ENCODE measurements around the gene PAK6.

The PAK6 gene

DNA sequence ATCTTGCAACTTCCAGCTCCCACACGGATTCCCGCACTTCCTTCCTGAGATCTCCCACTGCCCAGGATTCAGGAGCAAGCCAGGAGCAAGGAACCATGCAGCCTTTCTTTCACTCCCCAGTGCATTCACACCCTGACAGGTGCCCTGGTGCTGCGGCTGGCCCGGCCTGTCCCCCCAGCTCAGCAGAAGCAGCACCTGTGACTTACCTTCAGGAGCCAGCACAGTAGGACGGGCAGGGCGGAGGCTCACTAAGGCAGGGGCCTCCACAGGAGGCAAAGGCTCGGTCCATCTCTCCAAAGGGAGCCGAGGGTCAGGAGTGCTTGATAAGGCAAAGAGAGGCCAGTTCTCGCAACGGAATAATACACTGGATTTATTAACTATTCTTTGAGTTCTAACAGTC lies 39.2 kb downstream of the PAK6 start:
- DNase-seq = no peak

DNA sequence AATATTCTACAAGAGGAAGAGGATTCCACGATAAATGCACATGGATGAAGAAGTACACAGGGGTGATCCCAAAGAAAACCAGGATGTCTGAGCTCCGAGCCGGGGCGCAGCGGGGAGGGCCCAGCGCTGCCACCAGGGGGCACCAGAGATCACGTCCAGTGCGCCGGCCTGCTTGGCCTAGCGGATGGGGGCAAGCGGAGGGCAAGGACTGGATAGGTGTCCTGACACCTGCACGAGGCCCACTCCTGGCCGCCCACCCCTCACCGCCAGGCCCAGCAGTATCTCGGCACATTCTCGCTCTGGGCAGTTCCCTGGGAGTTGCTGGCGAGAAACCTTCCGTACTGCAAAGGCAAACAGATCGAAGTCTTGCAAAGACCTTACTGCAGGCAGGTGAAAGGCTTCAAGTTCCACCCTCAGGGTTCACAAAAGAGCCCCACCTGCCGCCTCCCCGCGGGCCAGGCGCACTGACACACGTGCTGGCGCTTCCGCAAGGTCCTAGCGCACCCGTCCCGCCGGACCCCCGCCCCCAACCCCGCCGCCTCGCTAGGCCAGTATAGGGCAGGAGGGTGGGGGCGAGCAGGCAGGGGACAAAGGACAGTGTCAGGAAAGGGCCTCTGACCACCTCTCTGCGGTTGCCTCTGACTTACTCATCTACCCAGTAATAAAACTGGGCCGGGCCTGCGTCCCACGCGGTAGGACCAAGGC lies 40.7 kb downstream of the PAK6 start:
- DNase-seq = no peak

DNA sequence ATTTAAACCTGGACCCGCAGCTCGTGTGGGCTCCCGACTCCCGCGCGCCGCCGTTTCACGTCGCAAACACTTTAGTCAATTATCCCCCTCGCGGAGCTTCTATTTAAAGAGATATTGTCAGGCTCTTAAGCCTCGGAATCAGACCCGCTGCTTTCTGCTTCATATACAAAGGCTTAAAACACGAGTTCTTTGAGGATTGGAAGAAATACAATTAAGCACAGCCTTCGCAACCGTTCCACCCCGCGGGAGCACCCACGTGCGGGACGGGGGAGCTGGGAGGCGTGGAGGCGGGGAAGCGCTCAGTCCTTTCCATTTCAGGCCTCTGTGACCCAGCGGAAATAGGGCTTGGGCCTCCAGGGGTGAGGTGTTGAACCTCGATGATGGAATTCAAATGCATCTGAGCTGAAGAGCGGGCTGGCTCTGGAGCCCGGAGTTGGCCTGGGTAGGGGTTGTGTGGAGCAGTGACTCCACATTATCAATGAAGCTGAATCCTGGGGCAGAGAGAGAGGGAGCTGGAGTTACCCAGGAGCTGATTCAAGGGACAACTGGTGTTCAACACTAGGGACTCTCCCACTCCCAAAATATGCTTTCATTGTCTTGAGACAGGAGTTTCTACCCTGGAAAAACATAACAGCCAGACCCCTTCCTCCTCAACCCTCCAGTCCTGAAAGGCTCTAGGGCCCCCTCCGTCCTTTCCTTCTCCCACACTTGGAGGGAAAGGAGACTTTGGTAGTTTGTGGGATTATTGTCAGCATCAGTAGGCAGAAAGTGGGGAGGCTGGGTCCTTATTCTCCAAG lies 41.6 kb downstream of the PAK6 start:
- DNase-seq = no peak

DNA sequence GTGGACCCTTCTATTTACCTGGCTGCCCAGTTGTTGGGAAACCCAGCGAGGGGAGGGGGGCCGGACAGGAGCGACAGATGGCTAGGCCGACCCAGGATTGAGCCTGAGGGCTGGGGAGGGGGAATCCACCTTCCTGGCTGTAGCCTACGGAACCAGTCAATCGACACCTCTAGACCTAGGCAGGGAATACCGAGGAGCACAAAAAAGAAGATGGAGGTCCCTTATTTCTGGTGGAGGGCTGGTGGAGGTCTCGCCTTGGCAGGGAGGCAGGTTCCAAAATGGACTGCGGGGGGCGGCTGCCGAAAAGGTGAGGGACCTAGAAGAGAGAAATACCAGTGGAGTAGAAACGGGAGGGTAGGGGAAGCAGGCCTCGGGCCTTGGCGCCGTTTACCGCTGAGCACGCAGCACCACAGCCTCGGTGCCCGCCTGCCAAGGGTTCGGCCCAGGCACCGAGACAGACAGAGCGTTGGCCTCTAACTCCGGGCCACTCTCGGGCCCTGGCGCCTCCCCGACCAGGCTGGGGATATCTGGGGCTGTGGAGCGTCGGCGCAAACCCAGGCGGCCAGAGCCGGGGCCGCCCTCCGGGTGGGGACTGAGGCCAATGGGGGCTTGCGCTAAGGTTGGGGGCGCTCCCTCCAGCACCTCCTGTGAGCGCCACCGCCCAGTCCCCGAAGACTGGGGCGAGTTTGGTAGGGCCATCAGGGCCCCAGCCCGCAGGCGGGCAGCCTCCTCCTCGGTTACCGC lies 42.4 kb downstream of the PAK6 start:
- no peak for DNase-seq

DNA sequence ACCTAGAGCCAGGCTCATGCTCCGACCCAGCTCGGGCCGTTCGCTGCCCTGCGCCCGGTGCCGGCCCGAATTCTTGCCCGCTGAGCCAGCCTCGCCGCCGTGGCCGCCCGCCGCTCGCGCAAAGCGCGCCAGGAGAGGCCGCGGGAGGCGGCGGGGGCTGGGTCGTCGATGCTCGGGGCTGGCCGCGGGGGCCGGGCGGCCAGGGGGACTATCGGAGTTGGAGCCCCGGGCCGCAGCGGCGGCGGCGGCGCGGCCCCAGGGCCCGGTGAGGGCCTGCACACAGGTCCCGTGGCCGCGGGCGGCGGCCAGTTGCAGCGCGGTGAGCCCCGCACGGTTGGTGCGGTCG lies 42.9 kb downstream of the PAK6 start:
- DNase-seq = no peak

DNA sequence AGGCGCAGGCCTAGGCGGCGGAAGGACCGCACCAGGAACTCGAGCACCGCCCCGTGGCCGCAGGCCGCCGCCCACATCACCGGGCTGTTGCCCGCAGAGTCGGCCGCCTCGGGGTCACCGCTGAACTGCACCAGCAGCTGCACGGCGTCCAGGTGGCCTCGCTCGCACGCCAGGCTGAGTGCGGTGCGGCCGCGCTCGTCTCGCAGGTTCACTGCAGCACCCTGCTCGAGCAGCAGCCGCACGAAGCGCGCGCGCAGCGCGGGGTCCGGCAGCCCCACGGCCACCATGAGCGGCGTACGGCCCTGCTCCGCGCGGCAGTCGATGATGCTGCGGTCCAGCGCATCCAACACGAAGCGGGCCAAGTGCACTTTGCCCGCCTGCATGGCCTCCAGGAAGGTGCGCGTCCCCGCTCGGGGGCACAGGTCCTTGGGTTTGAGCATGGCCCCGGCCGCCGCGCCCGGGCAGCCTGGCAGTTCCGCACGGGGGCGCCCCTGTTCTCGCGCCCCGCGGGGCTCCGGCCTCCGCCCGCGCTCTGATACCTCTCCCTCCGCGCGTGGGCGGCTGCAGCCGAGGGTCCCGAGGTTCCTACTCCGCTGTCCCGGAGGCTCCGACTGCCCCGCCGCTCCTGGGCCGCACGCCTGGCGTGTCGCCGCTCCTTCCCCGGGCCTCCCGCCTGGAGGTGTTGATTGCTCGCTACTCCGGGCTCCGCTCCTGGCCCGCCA lies 43.4 kb downstream of the PAK6 start:
- no peak for DNase-seq

DNA sequence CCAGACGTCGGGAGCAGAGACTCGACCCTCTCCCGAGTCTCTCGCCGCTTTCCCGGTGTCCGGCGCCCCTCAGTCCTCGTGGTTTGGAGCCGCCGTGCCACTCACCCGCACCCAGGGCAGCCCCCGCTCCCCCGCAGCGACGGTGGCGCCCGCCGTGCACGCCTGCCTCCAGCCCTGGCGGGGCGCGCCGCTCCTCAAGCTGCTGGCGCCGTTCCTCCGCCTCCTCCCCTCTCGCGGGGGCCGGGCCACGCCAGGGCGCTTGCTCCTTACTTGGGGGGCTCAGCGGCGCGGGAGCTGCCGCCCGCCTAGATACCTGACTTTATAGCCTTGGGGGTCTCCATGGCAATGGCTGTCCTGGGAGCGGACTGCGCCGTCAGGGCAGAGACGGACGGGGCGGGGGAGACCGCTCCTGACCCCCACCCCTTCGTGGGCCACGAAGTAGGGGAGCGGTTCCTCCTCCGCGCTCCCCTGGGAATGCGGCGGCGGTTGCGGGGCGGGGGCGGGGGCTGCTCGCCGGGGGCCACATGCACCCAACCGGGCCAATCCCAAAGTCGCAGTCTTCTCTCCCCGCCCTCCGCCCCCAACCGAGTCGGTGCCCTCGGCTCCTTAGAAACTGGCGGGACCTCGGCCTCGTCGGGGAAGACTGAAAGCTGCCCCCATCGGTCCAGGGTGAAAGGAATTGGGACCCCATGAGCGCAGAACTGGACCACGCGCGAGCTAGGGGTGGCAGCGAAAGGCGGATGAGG lies 44.2 kb downstream of the PAK6 start, which contains the start of gene ANKRD63:
Gene ANKRD63 (minus strand): TSS at position 196 of the 746 bp plus-strand sequence. CDS start 478 bp downstream, outside the sequence.
- DNase-seq = no peak

DNA sequence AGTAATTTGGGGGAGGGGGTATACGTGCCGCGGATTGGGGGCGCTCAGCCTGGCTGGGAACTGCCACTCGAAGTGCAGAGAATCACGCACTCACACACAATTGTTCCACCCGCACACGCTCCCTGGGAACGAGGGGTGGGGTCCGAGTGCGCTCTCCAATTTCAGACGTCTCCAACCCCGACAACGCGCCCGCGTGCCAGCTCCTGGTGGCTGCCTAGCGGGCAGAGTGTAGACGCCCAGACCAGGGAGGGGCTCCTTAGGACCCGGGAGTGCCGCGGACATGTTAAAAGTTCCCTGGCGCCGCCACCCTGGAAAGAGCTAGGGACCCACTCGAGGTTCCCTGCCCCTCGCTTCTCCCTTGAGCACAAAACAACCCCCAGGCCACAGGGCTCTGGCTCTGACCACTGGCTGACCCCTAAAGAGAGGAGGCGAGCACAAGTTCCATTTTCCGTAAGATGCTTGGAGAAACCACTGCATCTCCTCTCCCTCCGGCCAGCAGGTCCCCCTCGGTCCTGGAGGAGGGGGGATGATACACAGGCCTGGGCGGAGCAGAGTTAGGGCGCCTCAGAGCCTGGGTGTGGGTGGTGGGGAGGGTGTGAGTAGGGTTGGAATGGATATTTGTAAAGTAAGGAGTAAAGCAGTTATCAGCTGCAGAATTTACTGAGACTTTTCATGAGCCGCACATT lies 44.9 kb downstream of the PAK6 start:
- no peak for DNase-seq

DNA sequence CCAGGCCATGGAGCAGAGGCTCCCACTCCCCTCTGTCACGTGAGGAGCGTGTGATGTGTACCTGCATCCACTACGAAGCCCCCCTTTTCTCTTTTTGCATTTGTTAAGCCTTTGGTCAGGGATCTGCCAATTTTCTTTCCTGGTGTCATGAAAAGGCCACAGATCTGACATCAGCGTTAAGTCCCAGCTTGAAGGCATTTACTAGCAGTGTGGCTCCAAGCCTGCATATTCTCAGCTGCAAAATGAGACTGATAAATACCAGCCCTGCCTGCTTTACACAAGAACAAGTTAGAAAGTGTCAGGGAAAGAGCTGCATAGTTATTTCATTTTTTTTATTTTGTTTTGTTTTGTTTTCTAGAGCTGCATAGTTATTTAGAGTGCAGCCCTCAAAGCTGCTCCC lies 46.3 kb downstream of the PAK6 start:
- DNase-seq = no peak

DNA sequence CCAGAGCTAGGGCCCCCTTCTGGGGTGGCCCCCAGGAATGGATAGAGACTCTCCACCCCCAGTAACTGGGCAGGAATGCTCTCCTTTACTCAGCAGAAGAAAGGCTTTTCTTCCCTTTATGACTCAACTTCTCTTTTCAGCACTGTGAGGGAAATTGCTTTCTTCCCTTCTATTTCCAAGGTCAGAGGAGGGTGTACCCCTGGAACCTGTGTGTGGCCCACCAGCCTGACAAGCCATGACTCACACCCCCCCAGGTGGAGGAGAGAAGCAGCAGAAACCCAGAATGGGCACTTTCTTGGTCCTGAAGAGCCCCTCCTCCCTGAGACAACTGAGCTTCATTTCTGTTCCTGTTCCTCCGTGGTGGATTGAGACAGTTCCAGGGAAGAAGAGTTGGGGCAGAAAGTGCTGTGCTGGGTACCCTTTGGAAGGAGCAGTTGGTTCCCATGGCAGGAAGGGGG lies 46.7 kb downstream of the PAK6 start:
- no peak for DNase-seq

DNA sequence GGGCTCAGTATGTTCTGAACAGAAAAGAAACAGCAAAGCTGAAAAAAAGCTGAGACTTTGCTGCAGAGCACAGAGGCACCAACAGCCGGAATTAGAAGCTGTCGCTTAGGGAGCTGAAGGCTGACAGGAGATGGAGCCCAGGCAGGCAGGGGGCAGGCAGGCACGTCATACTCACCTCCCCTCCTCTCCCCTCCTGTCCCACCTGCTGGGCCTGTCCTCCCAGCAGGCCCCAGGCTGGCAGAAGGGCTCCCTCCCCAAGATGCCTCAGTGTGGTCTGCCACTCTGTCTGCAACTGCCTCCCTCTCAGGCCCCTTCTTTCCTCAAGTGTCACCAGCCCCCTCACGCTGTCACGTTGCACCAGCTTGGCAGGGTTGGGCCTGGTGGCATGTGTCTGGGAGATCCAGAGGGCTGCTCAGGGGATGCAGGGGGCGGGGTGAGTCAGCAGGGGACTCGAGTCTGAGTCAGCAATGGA lies 47.2 kb downstream of the PAK6 start:
- no peak for DNase-seq

DNA sequence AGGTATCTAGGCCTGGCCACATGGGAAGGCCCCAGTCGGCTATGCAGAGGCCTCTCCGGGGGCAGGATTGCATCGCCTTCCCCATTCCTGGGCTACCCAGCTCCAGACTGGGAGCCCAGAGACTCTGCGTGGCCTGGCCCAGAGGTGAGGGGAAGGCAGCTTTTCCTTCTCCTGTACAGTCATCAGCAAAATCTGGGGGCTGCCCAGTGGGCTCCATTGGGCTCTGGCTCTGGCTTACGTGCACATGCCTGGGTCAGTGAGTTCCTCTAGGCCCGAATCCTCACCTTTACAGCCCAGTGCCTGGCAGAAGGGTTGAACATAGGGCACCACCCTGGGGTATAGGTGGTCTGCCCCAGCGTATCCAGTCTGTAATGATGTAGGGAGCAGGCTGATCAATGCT lies 47.9 kb downstream of the PAK6 start:
- DNase-seq = no peak

DNA sequence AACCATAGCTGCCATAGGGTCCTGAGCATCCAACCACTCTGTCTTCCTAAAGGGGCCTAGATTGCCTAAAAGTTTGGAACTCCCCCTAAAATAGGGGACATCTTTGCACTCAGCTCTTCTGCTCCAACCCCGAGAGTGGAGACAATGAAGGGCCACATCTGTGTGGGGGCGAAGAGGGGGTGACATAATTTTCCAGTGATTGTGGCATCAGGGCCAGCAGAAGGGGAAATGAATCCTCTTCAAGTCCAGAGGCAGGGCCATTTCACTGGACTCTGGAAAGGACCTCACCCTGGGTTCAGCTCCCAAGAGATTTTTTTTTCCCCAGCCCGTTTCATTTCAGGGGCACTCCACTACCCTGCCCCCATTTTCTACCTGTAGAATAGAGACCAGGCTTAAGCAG lies 48.6 kb downstream of the PAK6 start:
- DNase-seq = no peak

DNA sequence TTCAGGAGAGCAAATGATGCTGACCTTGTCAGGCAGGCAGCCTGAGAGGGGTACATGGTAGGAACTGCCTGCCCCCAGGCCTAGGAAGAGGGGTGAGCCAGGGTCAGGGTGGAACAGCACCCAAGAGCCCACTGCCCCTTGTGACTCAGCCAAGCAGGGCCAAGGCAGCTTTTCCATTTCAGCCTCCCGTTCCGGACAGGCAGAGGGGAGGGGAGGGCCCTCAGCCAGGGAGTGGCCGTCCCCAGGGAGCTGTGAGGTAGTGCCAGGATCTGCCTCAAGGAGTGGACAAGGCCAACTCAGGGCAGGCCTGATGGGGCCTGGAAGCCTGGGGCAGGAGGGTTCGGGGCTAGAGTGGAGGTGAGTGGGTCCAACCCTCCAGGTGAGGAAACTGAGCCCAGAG lies 49.1 kb downstream of the PAK6 start:
- DNase-seq = no peak

DNA sequence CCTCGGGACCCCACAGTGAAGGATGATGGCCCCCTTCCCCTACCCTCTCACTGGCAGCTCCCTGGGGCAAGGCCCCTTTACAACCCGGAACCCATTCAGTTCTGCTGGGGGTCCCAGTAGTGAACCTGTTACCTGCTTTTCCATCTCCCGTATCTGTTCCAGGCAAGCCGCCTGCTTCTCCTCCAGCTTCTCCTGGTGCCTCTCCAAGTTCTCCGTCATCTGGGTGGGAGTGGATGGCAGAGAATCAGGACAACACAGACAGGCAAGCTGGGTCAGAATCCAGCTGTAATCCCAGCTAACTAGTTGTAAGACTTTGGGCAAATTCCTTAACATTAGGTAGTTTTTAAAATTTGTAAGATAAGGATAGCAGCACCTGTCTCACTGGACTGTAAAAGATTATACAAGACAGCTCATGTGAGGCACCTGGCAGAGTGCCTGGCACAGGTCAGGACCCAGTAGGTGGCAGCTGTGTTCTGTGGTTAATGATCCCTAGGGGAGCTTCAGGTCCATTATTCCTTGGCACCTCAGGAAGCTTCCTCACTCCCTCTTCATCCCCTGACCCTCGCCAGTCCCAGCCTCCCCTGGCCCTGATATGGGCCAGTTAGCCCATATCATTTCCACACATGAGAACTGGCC lies 50.4 kb downstream of the PAK6 start:
- DNase-seq = no peak

DNA sequence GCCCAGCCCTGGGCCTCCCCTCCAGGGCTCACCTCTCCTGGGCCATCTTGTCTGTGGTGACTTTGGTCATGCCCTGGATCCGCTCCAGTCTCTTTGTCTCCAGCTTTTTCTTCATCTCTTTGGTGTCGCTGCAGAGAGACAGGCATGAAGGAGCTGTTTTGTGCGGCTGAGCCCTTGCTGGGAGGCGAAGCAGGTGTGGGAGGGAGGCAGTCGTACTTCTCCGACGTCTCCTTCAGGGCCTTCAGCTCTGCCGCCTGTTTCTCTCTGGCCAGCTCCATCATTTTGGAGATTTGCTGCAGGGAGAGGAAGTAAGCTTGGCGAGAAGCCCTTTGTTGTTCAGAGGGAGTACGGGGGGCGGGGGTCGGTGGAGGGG lies 51.7 kb downstream of the PAK6 start:
- DNase-seq = no peak

DNA sequence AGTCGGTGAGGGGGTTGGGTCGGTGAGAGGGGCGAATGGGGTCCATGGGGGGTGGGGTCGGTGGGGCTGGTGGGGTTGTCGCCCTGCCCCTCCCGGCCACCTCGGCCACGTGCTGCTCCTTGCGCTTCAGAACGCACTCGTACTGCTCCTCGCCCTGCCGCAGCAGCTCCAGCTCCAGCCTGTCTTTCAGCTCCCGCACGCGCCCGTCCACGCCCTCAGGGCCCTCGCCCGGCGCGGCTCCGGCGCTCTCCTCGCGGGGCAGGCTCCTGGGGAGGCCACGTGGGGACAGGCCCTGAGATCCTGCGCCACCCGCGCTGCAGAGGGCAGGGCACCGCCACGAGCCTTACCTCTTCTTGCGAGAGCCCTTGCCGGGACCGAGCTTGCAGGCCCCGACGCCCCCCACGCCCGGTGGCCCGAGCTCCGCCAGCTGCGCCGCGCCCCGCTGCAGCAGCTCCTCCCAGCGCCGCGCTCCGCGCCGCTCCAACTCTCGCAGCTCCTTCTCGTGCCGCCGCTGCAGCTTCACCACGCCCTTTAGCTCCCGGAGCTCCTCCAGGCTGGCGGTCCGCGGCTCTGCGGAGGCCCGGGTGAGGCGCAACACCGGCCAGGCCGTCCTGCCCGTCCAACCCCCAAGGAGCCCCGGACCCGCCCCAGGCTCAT lies 52.2 kb downstream of the PAK6 start:
- DNase-seq = no peak

DNA sequence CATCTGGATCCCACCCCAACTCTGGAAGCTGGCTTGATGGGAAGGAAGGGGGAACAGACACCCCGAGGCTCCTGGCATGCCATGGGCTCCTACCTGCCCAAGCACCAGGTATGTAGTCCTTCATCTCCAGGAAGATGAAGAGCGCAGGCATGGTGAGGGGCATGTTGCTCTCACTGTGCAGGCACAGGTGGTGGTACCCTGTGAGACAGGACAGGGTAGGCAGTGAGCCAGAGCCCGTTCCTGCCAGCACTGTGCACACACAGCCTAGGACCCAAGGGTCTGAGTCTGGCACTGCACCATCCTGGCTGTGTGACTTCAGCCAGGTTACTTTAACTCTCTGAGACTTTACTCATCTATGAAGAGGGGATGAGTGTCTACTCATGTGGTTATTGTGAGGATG lies 53.4 kb downstream of the PAK6 start:
- no peak for DNase-seq

DNA sequence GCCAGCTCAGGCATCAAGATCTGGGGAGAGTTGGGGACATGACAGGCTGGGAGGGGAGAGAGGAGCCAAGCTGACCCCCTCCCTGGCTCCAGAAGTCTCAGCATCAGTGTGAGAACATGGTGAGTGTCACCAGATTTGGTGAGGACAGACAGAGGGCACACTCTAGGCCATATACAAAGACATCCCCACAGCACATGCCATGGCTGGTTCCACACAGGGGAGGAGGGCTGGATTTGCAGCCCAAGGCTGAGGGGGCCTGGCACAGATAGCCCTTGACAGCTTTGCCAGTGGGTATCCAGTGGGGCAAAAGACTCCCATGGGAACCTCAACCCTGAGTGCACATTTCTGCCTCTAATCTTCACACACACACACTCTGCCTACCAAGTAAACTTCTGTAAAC lies 54.1 kb downstream of the PAK6 start:
- no peak for DNase-seq

Data from NCI-H187 treated with DMSO at 0.1 percent for 48 hours (cell line).